Neural cell (in vitro differentiated cells): ENCODE measurements around the gene IPMK. TPM values are rescaled to one million over a fixed set of nuclear protein-coding genes. Genes with fewer than 3 reads are reported as not detected.

Experiments
- H2AFZ ChIP-seq: fragments of 200-600, 300-800 bp; sonication (generic), shearing (Covaris generic); 2 replicates; pipeline ENCODE4 v1.6.0; 2014; ENCODE audit warnings: low read depth, mild to moderate bottlenecking, antibody characterized with exemption, low read length, moderate library complexity
- H3F3A ChIP-seq: fragments of 200-600 bp; shearing (Covaris generic); 2 replicates; pipeline ENCODE4 v1.6.1; 2016; ENCODE audit warnings: mild to moderate bottlenecking, moderate library complexity, mixed read lengths, antibody characterized with exemption, low read length; ENCODE audit not compliant: insufficient read depth, poor library complexity, severe bottlenecking
- H3K27ac ChIP-seq: fragments of 200-600, 300-800 bp; sonication (generic), shearing (Covaris generic); 2 replicates; pipeline ENCODE4 v1.5.1; 2014; ENCODE audit warnings: mild to moderate bottlenecking, low read length, moderate library complexity
- H3K27me3 ChIP-seq: fragments of 300-800, 200-600 bp; sonication (generic), shearing (Covaris generic); 2 replicates; pipeline ENCODE4 v1.6.0; 2014; ENCODE audit warnings: mild to moderate bottlenecking, low read depth, low read length, moderate library complexity; ENCODE audit not compliant: insufficient read depth
- H3K36me3 ChIP-seq: fragments of 300-800, 200-600 bp; sonication (generic), shearing (Covaris generic); 2 replicates; pipeline ENCODE4 v1.5.1; 2014; ENCODE audit warnings: mild to moderate bottlenecking, antibody characterized with exemption, low read length, moderate library complexity; ENCODE audit not compliant: insufficient read depth
- H3K4me2 ChIP-seq: fragments of 300-800, 200-600 bp; sonication (generic), shearing (Covaris generic); 2 replicates; pipeline ENCODE4 v1.6.0; 2014; ENCODE audit warnings: mild to moderate bottlenecking, low read length
- H3K4me3 ChIP-seq: fragments of 300-800, 200-600 bp; sonication (generic), shearing (Covaris generic); 2 replicates; pipeline ENCODE4 v1.5.1; 2014; ENCODE audit warnings: mild to moderate bottlenecking, low read length, moderate library complexity
- H3K79me2 ChIP-seq: fragments of 200-600 bp; shearing (Covaris generic); replicated peaks from 2 replicates; pipeline ENCODE4 v1.6.0; 2014; ENCODE audit warnings: mild to moderate bottlenecking, low read length, moderate library complexity; ENCODE audit not compliant: insufficient read depth
- H3K9ac ChIP-seq: fragments of 300-800, 200-600 bp; sonication (generic), shearing (Covaris generic); 2 replicates; pipeline ENCODE4 v1.6.1; 2016; ENCODE audit warnings: mild to moderate bottlenecking, low read length, mixed read lengths
- H3K9me2 ChIP-seq: fragments of 200-600 bp; shearing (Covaris generic); 2 replicates; pipeline ENCODE4 v1.6.1; 2016; ENCODE audit warnings: mild to moderate bottlenecking, low read length, mixed read lengths; ENCODE audit not compliant: insufficient read depth
- H3K9me3 ChIP-seq: fragments of 200-600, 300-800 bp; sonication (generic), shearing (Covaris generic); 2 replicates; pipeline ENCODE4 v1.6.1; 2016; ENCODE audit warnings: mild to moderate bottlenecking, mixed run types, low read length, moderate library complexity, mixed read lengths
- H4K20me1 ChIP-seq: fragments of 200-600 bp; shearing (Covaris generic); 2 replicates; pipeline ENCODE4 v1.6.1; 2016; ENCODE audit warnings: mild to moderate bottlenecking, mixed run types; ENCODE audit not compliant: insufficient read depth
- EP300 ChIP-seq: fragments of 450-650 bp; conservative IDR thresholded peaks from 2 replicates; pipeline ENCODE4 v1.6.1; 2014; ENCODE audit warnings: antibody characterized with exemption, mild to moderate bottlenecking, moderate library complexity; ENCODE audit not compliant: poor library complexity, severe bottlenecking
- EZH2 ChIP-seq: fragments of 200-600, 300-800 bp; shearing (Covaris generic), sonication (generic); IDR thresholded peaks from 2 replicates; pipeline ENCODE4 v1.6.1; 2014; ENCODE audit warnings: antibody characterized with exemption, low read length, borderline replicate concordance, mild to moderate bottlenecking; ENCODE audit not compliant: insufficient read depth, poor library complexity, severe bottlenecking
- MXI1 ChIP-seq: fragments of 450-650 bp; conservative IDR thresholded peaks from 2 replicates; pipeline ENCODE4 v1.6.1; 2014; ENCODE audit warnings: antibody characterized with exemption, mild to moderate bottlenecking; ENCODE audit not compliant: poor library complexity, severe bottlenecking
- POLR2AphosphoS5 ChIP-seq: IDR thresholded peaks from 2 replicates; pipeline ENCODE4 v1.6.1; 2012
- RAD21 ChIP-seq: fragments of 450-650 bp; conservative IDR thresholded peaks from 2 replicates; pipeline ENCODE4 v1.6.1; 2014; ENCODE audit warnings: antibody characterized with exemption, mild to moderate bottlenecking, moderate library complexity
- SMC3 ChIP-seq: fragments of 450-650 bp; conservative IDR thresholded peaks from 2 replicates; pipeline ENCODE4 v1.6.1; 2014; ENCODE audit warnings: antibody characterized with exemption, mild to moderate bottlenecking, moderate library complexity; ENCODE audit not compliant: poor library complexity
- TAF1 ChIP-seq: IDR thresholded peaks from 2 replicates; pipeline ENCODE4 v1.6.1; 2012; ENCODE audit warnings: low read depth
- polyA plus RNA-seq: library from polyadenylated mRNA; depleted of rRNA; stranded (reverse); fragments of >200 nt; gene quantifications from 2 replicates; pipeline ENCODE4 v1.2.3, GENCODE V29; 2014
- TF ChIP-seq, protein P1 (sequence below): IDR thresholded peaks from 2 replicates; pipeline ENCODE4 v1.6.1; 2012; ENCODE audit warnings: borderline replicate concordance
- TF ChIP-seq, protein P2 (sequence below): fragments of 450-650 bp; IDR thresholded peaks from 2 replicates; pipeline ENCODE4 v1.5.1; 2014; ENCODE audit warnings: antibody characterized with exemption, mild to moderate bottlenecking, moderate library complexity; ENCODE audit not compliant: poor library complexity, severe bottlenecking

The IPMK gene
- polyA plus RNA-seq, 1 donor from 2014 or later = 11.7 TPM

DNA sequence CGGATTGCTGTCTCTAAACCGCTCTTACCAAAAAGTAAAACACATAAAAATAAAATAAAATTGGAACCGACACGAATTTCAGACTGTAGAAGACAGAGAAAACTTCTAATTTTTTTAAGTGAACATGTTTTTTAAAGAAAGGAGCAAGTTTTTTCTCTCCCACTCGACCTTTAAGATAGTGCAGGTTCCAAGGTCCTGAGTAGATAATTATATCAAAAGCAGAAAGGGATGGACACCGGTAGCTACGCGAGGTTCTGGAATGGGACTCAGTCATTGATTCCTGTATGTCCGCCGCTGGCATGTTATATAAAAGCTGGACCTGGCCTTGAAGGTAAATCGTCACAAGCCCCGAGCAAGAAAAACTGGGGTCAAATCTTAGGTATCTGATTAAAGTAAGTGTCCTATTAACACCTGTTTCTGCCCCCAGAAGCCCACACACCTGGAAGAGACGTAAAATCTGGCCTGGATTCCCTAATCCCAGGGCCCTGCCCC is 806 bp upstream of the IPMK start:
- H3K9me3 ChIP-seq = no peaks in the 10 kb centered on the region
- no peaks in the 10 kb centered on the region for H3K9me2 ChIP-seq
- TF ChIP-seq RAD21 (no peak), EZH2 (no peak), MXI1 (no peak), POLR2AphosphoS5 (no peak), TAF1 (no peak), SMC3 (no peak), EP300 (no peak)
- TF ChIP-seq, protein P1, sequence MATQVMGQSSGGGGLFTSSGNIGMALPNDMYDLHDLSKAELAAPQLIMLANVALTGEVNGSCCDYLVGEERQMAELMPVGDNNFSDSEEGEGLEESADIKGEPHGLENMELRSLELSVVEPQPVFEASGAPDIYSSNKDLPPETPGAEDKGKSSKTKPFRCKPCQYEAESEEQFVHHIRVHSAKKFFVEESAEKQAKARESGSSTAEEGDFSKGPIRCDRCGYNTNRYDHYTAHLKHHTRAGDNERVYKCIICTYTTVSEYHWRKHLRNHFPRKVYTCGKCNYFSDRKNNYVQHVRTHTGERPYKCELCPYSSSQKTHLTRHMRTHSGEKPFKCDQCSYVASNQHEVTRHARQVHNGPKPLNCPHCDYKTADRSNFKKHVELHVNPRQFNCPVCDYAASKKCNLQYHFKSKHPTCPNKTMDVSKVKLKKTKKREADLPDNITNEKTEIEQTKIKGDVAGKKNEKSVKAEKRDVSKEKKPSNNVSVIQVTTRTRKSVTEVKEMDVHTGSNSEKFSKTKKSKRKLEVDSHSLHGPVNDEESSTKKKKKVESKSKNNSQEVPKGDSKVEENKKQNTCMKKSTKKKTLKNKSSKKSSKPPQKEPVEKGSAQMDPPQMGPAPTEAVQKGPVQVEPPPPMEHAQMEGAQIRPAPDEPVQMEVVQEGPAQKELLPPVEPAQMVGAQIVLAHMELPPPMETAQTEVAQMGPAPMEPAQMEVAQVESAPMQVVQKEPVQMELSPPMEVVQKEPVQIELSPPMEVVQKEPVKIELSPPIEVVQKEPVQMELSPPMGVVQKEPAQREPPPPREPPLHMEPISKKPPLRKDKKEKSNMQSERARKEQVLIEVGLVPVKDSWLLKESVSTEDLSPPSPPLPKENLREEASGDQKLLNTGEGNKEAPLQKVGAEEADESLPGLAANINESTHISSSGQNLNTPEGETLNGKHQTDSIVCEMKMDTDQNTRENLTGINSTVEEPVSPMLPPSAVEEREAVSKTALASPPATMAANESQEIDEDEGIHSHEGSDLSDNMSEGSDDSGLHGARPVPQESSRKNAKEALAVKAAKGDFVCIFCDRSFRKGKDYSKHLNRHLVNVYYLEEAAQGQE = no peak
- TF ChIP-seq, protein P2, sequence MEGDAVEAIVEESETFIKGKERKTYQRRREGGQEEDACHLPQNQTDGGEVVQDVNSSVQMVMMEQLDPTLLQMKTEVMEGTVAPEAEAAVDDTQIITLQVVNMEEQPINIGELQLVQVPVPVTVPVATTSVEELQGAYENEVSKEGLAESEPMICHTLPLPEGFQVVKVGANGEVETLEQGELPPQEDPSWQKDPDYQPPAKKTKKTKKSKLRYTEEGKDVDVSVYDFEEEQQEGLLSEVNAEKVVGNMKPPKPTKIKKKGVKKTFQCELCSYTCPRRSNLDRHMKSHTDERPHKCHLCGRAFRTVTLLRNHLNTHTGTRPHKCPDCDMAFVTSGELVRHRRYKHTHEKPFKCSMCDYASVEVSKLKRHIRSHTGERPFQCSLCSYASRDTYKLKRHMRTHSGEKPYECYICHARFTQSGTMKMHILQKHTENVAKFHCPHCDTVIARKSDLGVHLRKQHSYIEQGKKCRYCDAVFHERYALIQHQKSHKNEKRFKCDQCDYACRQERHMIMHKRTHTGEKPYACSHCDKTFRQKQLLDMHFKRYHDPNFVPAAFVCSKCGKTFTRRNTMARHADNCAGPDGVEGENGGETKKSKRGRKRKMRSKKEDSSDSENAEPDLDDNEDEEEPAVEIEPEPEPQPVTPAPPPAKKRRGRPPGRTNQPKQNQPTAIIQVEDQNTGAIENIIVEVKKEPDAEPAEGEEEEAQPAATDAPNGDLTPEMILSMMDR = no peak
- peak overlapping the region; percentile 84 for H3K4me2 ChIP-seq
- peak overlapping the region; percentile 80 for H3K9ac ChIP-seq
- H2AFZ ChIP-seq = peak overlapping the region; percentile 36
- no peaks in the 10 kb centered on the region for H3F3A ChIP-seq
- peak overlapping the region; percentile 64 for H3K27ac ChIP-seq
- H3K4me3 ChIP-seq = peak overlapping the region; percentile 90
- H3K36me3 ChIP-seq = no peaks in the 10 kb centered on the region
- H3K79me2 ChIP-seq = peaks cover 46% of the 10 kb centered on the region
- no peaks in the 10 kb centered on the region for H4K20me1 ChIP-seq
- H3K27me3 ChIP-seq = no peaks in the 10 kb centered on the region

DNA sequence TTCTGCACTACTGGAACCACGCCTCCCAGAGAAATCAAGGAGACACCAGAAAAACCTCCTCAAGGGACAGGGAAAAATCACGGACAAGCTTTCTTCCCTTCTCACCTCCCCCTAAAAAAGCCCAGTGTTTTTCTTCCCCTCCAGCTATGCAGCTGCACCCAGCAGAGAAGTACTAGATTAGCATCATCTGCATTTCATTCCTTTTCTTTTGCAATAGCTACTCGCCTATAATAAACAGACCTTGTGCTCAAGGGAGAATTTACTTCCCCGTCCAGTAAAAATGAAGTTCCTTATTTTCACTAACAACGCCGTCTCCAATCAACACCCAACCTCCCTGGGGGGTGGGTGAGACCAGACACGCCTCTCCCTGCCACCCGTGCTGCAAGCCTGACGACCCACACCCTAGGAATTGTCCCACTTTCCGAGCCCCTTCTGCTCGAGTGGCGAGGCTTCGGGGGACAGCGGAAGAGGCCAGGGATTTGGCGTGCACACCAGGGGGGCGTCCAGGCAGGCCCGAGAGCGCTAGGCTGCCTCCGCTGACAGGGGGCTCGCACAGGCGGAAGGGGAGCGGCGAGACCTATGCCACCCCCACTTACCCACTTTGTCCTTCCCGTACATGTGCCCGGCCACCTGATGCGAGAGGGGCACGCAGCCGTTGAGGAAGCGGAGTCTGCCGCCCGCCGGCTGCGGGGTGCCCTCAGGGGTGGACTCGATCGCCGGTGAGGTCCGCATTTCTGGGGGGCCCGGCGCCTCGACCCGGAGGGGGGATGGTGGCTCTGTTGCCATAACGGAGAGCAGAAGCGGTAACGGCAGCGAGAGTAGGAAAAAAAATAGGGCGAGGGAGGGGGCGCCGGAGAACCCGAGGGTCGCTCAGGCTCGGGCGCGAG is 625 bp downstream of the IPMK start:
- peak overlapping the region; percentile 73 for H2AFZ ChIP-seq
- H4K20me1 ChIP-seq = no peaks in the 10 kb centered on the region
- H3K27ac ChIP-seq = peak overlapping the region; percentile 59
- peak overlapping the region; percentile 68 for H3K4me2 ChIP-seq
- H3F3A ChIP-seq = no peaks in the 10 kb centered on the region
- TF ChIP-seq RAD21 (peak; percentile 6), EZH2 (no peak), MXI1 (peak; percentile 73), POLR2AphosphoS5 (no peak)
- TF ChIP-seq, protein P2 = no peak
- H3K36me3 ChIP-seq = no peaks in the 10 kb centered on the region
- H3K27me3 ChIP-seq = no peaks in the 10 kb centered on the region
- H3K9ac ChIP-seq = peak overlapping the region; percentile 80
- H3K79me2 ChIP-seq = peaks cover 54% of the 10 kb centered on the region
- H3K9me3 ChIP-seq = no peaks in the 10 kb centered on the region
- peak overlapping the region; percentile 90 for H3K4me3 ChIP-seq
- H3K9me2 ChIP-seq = no peaks in the 10 kb centered on the region
